HG02840 (cell line): ENCODE results near the gene CFAP77.

Experiments
- ATAC-seq: cut with Tn5 transposase; IDR thresholded peaks from one replicate; pipeline ENCODE4 v1.9.1; 2021; ENCODE audit warnings: mild to moderate bottlenecking, moderate library complexity, moderate number of reproducible peaks; ENCODE audit not compliant: unreplicated experiment, low FRiP score

CFAP77 gene

GRCh38 chr9:132447346-132447745 is 37.3 kb downstream of the CFAP77 start:
- no peak for ATAC-seq

GRCh38 chr9:132447902-132448301 is 37.9 kb downstream of the CFAP77 start:
- ATAC-seq: no peak

GRCh38 chr9:132451276-132451675 is 41.3 kb downstream of the CFAP77 start:
- no peak for ATAC-seq

GRCh38 chr9:132456241-132456640 is 46.2 kb downstream of the CFAP77 start:
- no peak for ATAC-seq

GRCh38 chr9:132457504-132458236 is 47.7 kb downstream of the CFAP77 start:
- ATAC-seq: no peak

GRCh38 chr9:132458432-132458831 is 48.4 kb downstream of the CFAP77 start:
- ATAC-seq: no peak

GRCh38 chr9:132459661-132460060 is 49.6 kb downstream of the CFAP77 start:
- ATAC-seq: no peak

GRCh38 chr9:132460240-132460639 is 50.2 kb downstream of the CFAP77 start:
- no peak for ATAC-seq

GRCh38 chr9:132461281-132461896 is 51.4 kb downstream of the CFAP77 start:
- no peak for ATAC-seq

GRCh38 chr9:132461971-132462370 is 52.0 kb downstream of the CFAP77 start:
- ATAC-seq: no peak

- ATAC-seq: no peak
Observed at GRCh38 chr9:132464547-132464946, 54.5 kb downstream of the CFAP77 start.

- no peak for ATAC-seq
Observed at GRCh38 chr9:132465131-132465635, 55.2 kb downstream of the CFAP77 start.

GRCh38 chr9:132472199-132472598 is 62.2 kb downstream of the CFAP77 start:
- no peak for ATAC-seq

GRCh38 chr9:132472599-132472998 is 62.6 kb downstream of the CFAP77 start:
- ATAC-seq: no peak

- no peak for ATAC-seq
Observed at GRCh38 chr9:132474253-132474652, 64.2 kb downstream of the CFAP77 start.

- ATAC-seq: no peak
Observed at GRCh38 chr9:132478353-132479050, 68.5 kb downstream of the CFAP77 start.

- ATAC-seq: no peak
Observed at GRCh38 chr9:132479733-132480132, 69.7 kb downstream of the CFAP77 start.

- ATAC-seq: no peak
Observed at GRCh38 chr9:132481053-132481849, 71.2 kb downstream of the CFAP77 start.

GRCh38 chr9:132482196-132482813 is 72.3 kb downstream of the CFAP77 start:
- no peak for ATAC-seq

GRCh38 chr9:132485393-132485792 is 75.4 kb downstream of the CFAP77 start:
- ATAC-seq: no peak
